Natural killer cell (primary cell): Measurements from ENCODE around the gene DMTF1. TPM values are rescaled to one million over a fixed set of nuclear protein-coding genes. Genes with fewer than 3 reads are reported as not detected.

Experiments
- ATAC-seq, 3 donors: fragments of 150-1000 bp in 2 of 3; fragments of 200-7000 bp in 1 of 3; cut with Tn5 transposase; 1 replicate in 1 of 3; 2 replicates in 2 of 3; pipeline ENCODE4 v1.10.0; 2021; ENCODE audit warnings: mild to moderate bottlenecking in 2 of 3, moderate library complexity in 2 of 3
- DNase-seq, 2 donors: peaks; one replicate each; pipeline versions ENCODE4 v3.0.0 to v3.0.0-alpha.2; 2013 to 2021; ENCODE audit warnings: mixed read lengths in 1 of 2
- H3K27ac ChIP-seq: one replicate; pipeline ENCODE4 v1.5.1; 2013; ENCODE audit warnings: mild to moderate bottlenecking, low read length
- H3K27me3 ChIP-seq: one replicate; pipeline ENCODE4 v1.6.1; 2013; ENCODE audit warnings: low read length; ENCODE audit not compliant: control insufficient read depth, insufficient read depth
- H3K36me3 ChIP-seq: one replicate; pipeline ENCODE4 v1.6.1; 2013; ENCODE audit warnings: low read length; ENCODE audit not compliant: control insufficient read depth, insufficient read depth
- H3K4me1 ChIP-seq: one replicate; pipeline ENCODE4 v1.6.1; 2013; ENCODE audit warnings: low read length; ENCODE audit not compliant: control insufficient read depth, insufficient read depth
- H3K4me3 ChIP-seq: one replicate; pipeline ENCODE4 v1.5.1; 2013; ENCODE audit warnings: low read length
- H3K9me3 ChIP-seq: one replicate; pipeline ENCODE4 v1.6.1; 2013; ENCODE audit warnings: low read length; ENCODE audit not compliant: control insufficient read depth, insufficient read depth
- H3K27ac Mint-ChIP-seq, 2 donors: one replicate each; pipeline ENCODE4 v1.8.0; 2022; ENCODE audit warnings: mild to moderate bottlenecking in 2 of 2, mixed read lengths in 2 of 2, moderate library complexity in 1 of 2
- H3K27me3 Mint-ChIP-seq, 2 donors: one replicate each; pipeline ENCODE4 v1.8.0; 2022; ENCODE audit warnings: low read depth in 2 of 2, mixed read lengths in 2 of 2
- H3K36me3 Mint-ChIP-seq: one replicate; pipeline ENCODE4 v1.8.0; 2022; ENCODE audit warnings: mixed read lengths
- H3K4me1 Mint-ChIP-seq, 2 donors: one replicate each; pipeline ENCODE4 v1.8.0; 2022; ENCODE audit warnings: mixed read lengths in 2 of 2
- H3K4me3 Mint-ChIP-seq: one replicate; pipeline ENCODE4 v1.8.0; 2022; ENCODE audit warnings: mild to moderate bottlenecking, moderate library complexity, mixed read lengths
- H3K9me3 Mint-ChIP-seq, 2 donors: one replicate each; pipeline ENCODE4 v1.8.0; 2022; ENCODE audit warnings: mixed read lengths in 2 of 2
- WGBS: methylation state at CpG from one replicate; pipeline ENCODE4 v1.1.7; 2013; ENCODE audit warnings: missing lambda C conversion rate; ENCODE audit not compliant: insufficient coverage; 5-methylcytosine and 5-hydroxymethylcytosine counted together
- intact Hi-C: fragments of 100-400 bp; cut with micrococcal nuclease; formaldehyde crosslinking; loops from one replicate; pipeline ENCODE4 v1.14.2; 2022
- total RNA-seq, 4 donors: library from RNA; stranded (reverse); fragments of 120-200 nt in 1 of 4; gene quantifications; one replicate each; pipeline versions ENCODE4 v1.2.3 to v1.2.4, GENCODE V29; 2013 to 2022
- TF ChIP-seq, protein P1 (sequence below): fragments of 200-600 bp; IDR thresholded peaks from one replicate; pipeline ENCODE4 v1.8.0; 2022; ENCODE audit warnings: antibody characterized with exemption

The DMTF1 gene
- total RNA-seq, 3 donors from 2014 or later (not counting 1 experiment from before 2014, with no cell fraction given) = 154 to 178 (median 160) TPM

GRCh38 chr7:87220734-87221215 is 68.5 kb downstream of the DMTF1 start:
- Mint-ChIP-seq H3K4me1 (peaks cover 43% of the 10 kb centered on the region in 2 donors), H3K9me3 (no peaks in the 10 kb centered on the region), H3K4me3 (peak overlapping the region; percentile 84), H3K27ac (peak overlapping the region; percentile 95 to 98), H3K27me3 (peaks cover 0 to 5% of the 10 kb centered on the region in 2 donors), H3K36me3 (no peaks in the 10 kb centered on the region)
- DNase-seq (no peak), ATAC-seq (no peak)
- H3K36me3 ChIP-seq = no peaks in the 10 kb centered on the region
- H3K9me3 ChIP-seq = no peaks in the 10 kb centered on the region
- peak overlapping the region; percentile 98 for H3K4me3 ChIP-seq
- no peak overlapping the region for H3K27ac ChIP-seq
- TF ChIP-seq, protein P1, sequence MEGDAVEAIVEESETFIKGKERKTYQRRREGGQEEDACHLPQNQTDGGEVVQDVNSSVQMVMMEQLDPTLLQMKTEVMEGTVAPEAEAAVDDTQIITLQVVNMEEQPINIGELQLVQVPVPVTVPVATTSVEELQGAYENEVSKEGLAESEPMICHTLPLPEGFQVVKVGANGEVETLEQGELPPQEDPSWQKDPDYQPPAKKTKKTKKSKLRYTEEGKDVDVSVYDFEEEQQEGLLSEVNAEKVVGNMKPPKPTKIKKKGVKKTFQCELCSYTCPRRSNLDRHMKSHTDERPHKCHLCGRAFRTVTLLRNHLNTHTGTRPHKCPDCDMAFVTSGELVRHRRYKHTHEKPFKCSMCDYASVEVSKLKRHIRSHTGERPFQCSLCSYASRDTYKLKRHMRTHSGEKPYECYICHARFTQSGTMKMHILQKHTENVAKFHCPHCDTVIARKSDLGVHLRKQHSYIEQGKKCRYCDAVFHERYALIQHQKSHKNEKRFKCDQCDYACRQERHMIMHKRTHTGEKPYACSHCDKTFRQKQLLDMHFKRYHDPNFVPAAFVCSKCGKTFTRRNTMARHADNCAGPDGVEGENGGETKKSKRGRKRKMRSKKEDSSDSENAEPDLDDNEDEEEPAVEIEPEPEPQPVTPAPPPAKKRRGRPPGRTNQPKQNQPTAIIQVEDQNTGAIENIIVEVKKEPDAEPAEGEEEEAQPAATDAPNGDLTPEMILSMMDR = no peak
- no peaks in the 10 kb centered on the region for H3K27me3 ChIP-seq
- 20% methylated on average over 17 of the region's 17 CpGs for WGBS
- intact Hi-C loops = loop anchor here (1.0 to 2.0 kb wide), 2 partner anchors 16 to 68 kb away; partner anchors contain the start of gene DMTF1
- peaks cover 34% of the 10 kb centered on the region for H3K4me1 ChIP-seq

DNA sequence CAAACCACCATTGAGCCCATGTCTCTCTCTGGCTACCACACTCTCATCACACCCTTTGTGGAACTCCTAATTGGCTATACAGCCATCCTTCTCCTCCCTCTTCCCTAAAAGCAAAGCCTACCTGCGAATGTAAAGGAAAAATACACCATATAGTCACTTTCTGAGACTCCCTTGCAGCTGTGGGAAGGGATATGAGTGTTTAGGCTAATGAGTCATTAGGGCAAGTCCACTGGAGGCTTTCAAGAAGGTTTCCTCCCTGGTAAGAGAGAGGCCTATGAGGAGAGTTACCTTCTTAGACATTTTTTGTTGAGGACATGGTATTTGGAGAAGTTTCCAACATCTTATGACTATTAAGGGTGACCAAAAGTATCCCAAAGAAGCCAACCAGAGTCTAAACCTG is 71.4 kb downstream of the DMTF1 start:
- peaks cover 21 to 22% of the 10 kb centered on the region in 2 donors for H3K4me1 Mint-ChIP-seq
- Histone ChIP-seq H3K27ac (no peak overlapping the region), H3K9me3 (no peaks in the 10 kb centered on the region), H3K36me3 (no peaks in the 10 kb centered on the region), H3K27me3 (no peaks in the 10 kb centered on the region), H3K4me1 (peaks cover 10% of the 10 kb centered on the region), H3K4me3 (no peak overlapping the region)
- H3K27me3 Mint-ChIP-seq = peaks cover 8 to 14% of the 10 kb centered on the region in 2 donors
- no peak overlapping the region for H3K4me3 Mint-ChIP-seq
- DNase-seq (no peak), ATAC-seq (no peak)
- intact Hi-C loops = no loop called here
- H3K27ac Mint-ChIP-seq = no peak overlapping the region
- no peaks in the 10 kb centered on the region for H3K9me3 Mint-ChIP-seq
- TF ChIP-seq, protein P1 = no peak
- WGBS = no CpG with 5 or more reads among the region's 1 CpG
- H3K36me3 Mint-ChIP-seq = no peaks in the 10 kb centered on the region

DNA sequence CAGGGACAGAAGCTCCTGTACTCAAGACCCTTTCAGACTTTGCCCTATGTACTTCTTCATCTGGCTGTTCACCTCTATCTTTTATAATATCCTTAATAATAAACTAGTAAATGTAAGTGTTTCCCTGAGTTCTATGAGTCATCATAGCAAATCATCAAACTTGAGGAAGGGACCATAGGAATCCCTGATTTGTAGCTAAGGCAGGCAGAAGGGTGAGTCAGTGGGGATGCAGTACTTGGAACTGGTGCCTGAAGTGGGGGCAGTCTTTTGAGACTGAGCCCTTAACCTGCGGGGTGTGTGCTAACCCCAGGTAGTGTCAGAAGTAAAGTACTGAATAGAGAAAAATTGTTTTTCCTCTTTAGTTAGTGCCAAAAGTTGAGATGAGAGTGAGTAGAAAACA is 73.4 kb downstream of the DMTF1 start:
- no peaks in the 10 kb centered on the region for H3K9me3 Mint-ChIP-seq
- Histone ChIP-seq H3K27me3 (peaks cover 3% of the 10 kb centered on the region), H3K27ac (no peak overlapping the region), H3K9me3 (no peaks in the 10 kb centered on the region), H3K4me1 (peaks cover 5% of the 10 kb centered on the region), H3K36me3 (no peaks in the 10 kb centered on the region), H3K4me3 (no peak overlapping the region)
- no peak for ATAC-seq
- H3K4me1 Mint-ChIP-seq = peaks cover 5% of the 10 kb centered on the region in 2 donors
- DNase-seq = no peak
- intact Hi-C loops = no loop called here
- 64% methylated on average over 1 of the region's 1 CpG for WGBS
- peaks cover 8 to 14% of the 10 kb centered on the region in 2 donors for H3K27me3 Mint-ChIP-seq
- H3K4me3 Mint-ChIP-seq = no peak overlapping the region
- H3K36me3 Mint-ChIP-seq = no peaks in the 10 kb centered on the region
- H3K27ac Mint-ChIP-seq = no peak overlapping the region
- TF ChIP-seq, protein P1 = no peak

DNA sequence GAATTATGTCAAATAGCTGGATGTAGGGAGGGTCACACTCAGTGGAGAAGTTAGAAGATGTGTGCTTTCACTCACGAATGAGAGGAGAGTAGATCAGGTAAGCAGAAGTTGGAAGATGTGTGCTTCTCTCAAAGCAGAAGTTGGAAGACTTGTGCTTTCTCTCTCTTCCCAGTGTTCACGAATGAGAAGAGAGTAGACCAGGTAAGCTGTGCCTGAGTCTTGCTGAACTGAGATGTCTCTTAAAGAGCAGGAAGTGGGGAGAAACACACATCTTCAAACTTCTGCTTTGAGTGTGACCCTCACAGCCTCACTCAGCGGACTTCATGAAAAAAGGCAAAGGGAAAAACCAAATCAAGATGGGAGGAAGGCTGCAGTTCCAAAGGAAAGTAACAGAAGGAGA is 74.2 kb downstream of the DMTF1 start:
- Histone ChIP-seq H3K36me3 (no peaks in the 10 kb centered on the region), H3K27me3 (peaks cover 3% of the 10 kb centered on the region), H3K9me3 (no peaks in the 10 kb centered on the region), H3K4me3 (no peak overlapping the region), H3K27ac (no peak overlapping the region), H3K4me1 (no peaks in the 10 kb centered on the region)
- Mint-ChIP-seq H3K27ac (no peak overlapping the region), H3K27me3 (peaks cover 8 to 14% of the 10 kb centered on the region in 2 donors), H3K36me3 (no peaks in the 10 kb centered on the region), H3K9me3 (no peaks in the 10 kb centered on the region), H3K4me3 (no peak overlapping the region), H3K4me1 (no peaks in the 10 kb centered on the region)
- ATAC-seq (no peak), DNase-seq (no peak)
- TF ChIP-seq, protein P1 = no peak
- 29% methylated on average over 2 of the region's 3 CpGs for WGBS
- intact Hi-C loops = no loop called here
